Ascending aorta (tissue), 2 donors: ENCODE results near the gene RELA. TPM values are rescaled to one million over a fixed set of nuclear protein-coding genes. Genes with fewer than 3 reads are reported as not detected.
"Not testable (repeated sequence)": the region's sequence is repeated elsewhere in the genome, so short reads cannot be mapped to it uniquely, and the experiment has no call there.

Source experiments
- DNase-seq, 2 donors: peaks; one replicate each; pipeline ENCODE4 v3.0.0-alpha.2; 2019; ENCODE audit warnings: low spot score in 2 of 2
- H3K27ac ChIP-seq, 2 donors: fragments of 200-600 bp; sonication (generic); one replicate each; pipeline ENCODE4 v1.5.1; 2016 to 2017; ENCODE audit warnings: mild to moderate bottlenecking in 1 of 2
- H3K27me3 ChIP-seq: fragments of 200-600 bp; sonication (generic); one replicate; pipeline ENCODE4 v1.5.1; 2017
- H3K36me3 ChIP-seq, 2 donors: fragments of 200-600 bp; sonication (generic); one replicate each; pipeline ENCODE4 v1.5.1; 2016
- H3K4me1 ChIP-seq, 2 donors: fragments of 200-600 bp; sonication (generic); one replicate each; pipeline ENCODE4 v1.5.1; 2016 to 2017; ENCODE audit warnings: mild to moderate bottlenecking in 1 of 2
- H3K4me3 ChIP-seq, 2 donors: fragments of 200-600 bp; sonication (generic); one replicate each; pipeline ENCODE4 v1.5.1; 2016 to 2017; ENCODE audit warnings: mild to moderate bottlenecking in 1 of 2
- H3K9me3 ChIP-seq, 2 donors: fragments of 200-600 bp; sonication (generic); one replicate each; pipeline ENCODE4 v1.5.1; 2016
- CTCF ChIP-seq, 3 experiments: fragments of 200-600 bp in 2 of 3; fragments of 450-650 bp in 1 of 3; sonication (generic) in 2 of 3; IDR thresholded peaks; one replicate each; pipeline ENCODE4 v1.5.1; 2016 to 2019; ENCODE audit warnings: antibody characterized with exemption in 3 of 3, mild to moderate bottlenecking in 1 of 3, moderate library complexity in 1 of 3
- intact Hi-C: fragments of 100-400 bp; cut with DNase I; formaldehyde crosslinking; loops from one replicate; pipeline ENCODE4 v1.15.1; 2023
- total RNA-seq: library from RNA; depleted of rRNA; stranded (reverse); fragments of >200 nt; gene quantifications from one replicate; pipeline ENCODE4 v1.1.0, GENCODE V29; 2016

Gene RELA
- total RNA-seq = 115 TPM

DNA sequence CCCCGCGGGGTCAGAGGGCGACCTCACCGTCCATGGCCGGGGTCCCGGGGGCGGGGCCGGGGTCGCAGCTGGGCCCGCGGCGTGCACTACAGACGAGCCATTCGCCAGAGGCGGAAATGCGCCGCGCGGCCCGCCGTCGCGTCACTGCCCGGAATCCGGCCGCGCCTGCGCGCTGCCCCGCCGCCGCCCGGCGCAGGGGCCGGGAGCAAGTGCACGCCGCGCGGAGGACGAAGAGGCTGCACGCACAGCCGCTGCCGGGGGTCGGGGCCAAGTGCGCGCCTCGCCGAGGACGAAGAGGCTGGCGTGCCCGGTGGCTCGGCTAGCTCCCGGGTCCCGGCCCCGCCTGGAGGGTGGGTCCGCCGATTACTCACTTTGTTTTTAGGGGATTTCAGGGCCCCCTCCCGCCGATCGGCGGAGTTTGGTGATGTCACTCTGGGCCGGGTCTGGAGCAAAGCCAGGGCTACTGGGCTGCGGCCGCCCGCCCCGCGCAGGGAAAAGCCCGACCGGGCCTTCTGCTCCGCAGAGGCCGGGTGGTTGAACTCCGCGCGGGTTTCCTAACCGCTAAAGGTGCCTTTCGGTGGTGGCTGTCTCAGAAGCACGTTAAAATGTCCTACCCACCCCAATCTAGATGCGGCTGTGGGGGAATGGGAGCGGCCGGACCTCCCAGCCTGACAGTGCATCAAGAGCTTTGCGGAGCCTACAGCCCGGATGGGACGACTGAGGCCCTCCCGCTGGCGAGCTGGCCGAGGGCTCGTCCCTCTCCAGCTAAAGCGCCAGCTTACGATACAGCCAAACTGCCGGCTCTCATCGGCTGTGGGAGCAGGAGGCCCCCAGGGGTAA, at the start of gene RELA:
TSS of gene RELA (minus strand) at position 118 of the 840 bp plus-strand sequence. CDS start at position 34, 84 bp downstream.
- TF ChIP-seq CTCF (IDR thresholded peaks at IDR 0.05) = peak in 1 of 3 experiments; percentile 20
- Histone ChIP-seq H3K36me3 (peaks cover 30 to 35% of the 10 kb centered on the region in 2 donors), H3K4me1 (peaks cover 11 to 32% of the 10 kb centered on the region in 2 donors), H3K9me3 (no peaks in the 10 kb centered on the region), H3K27me3 (no peaks in the 10 kb centered on the region), H3K4me3 (peak within 1 kb of the TSS; percentile 95 to 99), H3K27ac (peak within 1 kb of the TSS; percentile 98)
- DNase-seq = peak; percentile 83 to 97
- intact Hi-C loops = loop anchor here (1.0 to 10.0 kb wide), 8 partner anchors 10 to 618 kb away; partner anchors contain the start of genes C11orf68, CFL1, DRAP1 and KAT5

DNA sequence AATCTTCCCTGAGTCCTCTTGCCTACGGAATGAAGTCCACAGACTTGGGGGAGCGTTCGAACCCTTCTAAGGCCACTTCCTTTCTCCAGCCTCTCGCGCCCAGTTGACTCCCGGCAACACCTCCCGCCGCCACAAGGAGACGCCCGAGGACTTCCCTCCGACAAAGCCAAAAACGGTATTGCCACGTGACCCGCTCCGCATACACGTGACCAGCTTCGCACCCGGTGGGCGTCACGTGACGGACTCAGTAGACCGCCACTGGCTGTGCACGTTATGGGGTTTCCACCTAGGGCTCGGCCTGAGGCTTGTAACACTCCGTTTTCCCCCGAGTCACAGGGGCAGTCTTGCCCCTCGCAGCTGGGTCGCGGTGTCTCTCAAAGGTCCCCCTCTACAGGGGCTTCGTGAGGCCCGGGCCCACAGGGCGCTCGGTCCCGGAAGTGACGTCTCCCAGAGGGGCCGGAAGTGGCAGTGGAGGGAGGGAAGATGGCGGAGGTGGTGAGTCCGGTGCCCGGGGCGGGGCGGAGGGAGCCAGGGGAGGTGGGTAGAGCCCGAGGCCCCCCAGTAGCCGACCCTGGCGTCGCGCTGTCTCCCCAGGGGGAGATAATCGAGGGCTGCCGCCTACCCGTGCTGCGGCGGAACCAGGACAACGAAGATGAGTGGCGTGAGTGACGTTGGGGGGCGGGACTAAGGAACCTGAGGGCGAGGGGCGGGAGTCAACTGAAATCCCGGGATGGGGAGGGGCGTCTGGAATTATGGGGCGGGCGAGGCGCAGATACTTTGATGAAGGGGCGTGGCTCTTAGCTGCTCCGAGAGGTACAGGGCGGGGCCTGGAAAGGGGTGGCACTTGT, 49.3 kb upstream of the RELA start, which contains the start of gene KAT5:
TSS of gene KAT5 (plus strand) at position 468 of the 848 bp plus-strand sequence. CDS start at position 484, 16 bp downstream.
- intact Hi-C loops = loop anchor here (1.0 to 10.0 kb wide), 7 partner anchors 8 to 207 kb away; partner anchors contain the start of genes C11orf68, DRAP1, MAP3K11 and PCNX3
- peak within 1 kb of the TSS; percentile 72 to 94 for H3K4me3 ChIP-seq
- peak; percentile 96 to 99 for DNase-seq
- no peaks in the 10 kb centered on the region for H3K9me3 ChIP-seq
- no peaks in the 10 kb centered on the region for H3K27me3 ChIP-seq
- peaks cover 33 to 42% of the 10 kb centered on the region in 2 donors for H3K36me3 ChIP-seq
- peak within 1 kb of the TSS; percentile 96 to 100 for H3K27ac ChIP-seq
- peaks cover 4 to 19% of the 10 kb centered on the region in 2 donors for H3K4me1 ChIP-seq
- TF ChIP-seq CTCF (IDR thresholded peaks at IDR 0.05) = peak; percentile 95 to 99 (median 98)

- H3K9me3 ChIP-seq = no peaks in the 10 kb centered on the region
- H3K27me3 ChIP-seq = no peaks in the 10 kb centered on the region
- intact Hi-C loops = loop anchor here (2.0 to 10.0 kb wide), 2 partner anchors 60 to 96 kb away; partner anchors contain the start of genes MAP3K11 and PCNX3
- no peak for TF ChIP-seq CTCF (IDR thresholded peaks at IDR 0.05)
- peaks cover 17 to 26% of the 10 kb centered on the region in 2 donors for H3K36me3 ChIP-seq
- peaks cover 4 to 19% of the 10 kb centered on the region in 2 donors for H3K4me1 ChIP-seq
- peak overlapping the region; percentile 96 to 100 for H3K27ac ChIP-seq
- H3K4me3 ChIP-seq = no peak overlapping the region
- DNase-seq = no peak
Observed at GRCh38 chr11:65710421-65710820, 47.7 kb upstream of the RELA start.

- intact Hi-C loops = loop anchor here (2.0 to 10.0 kb wide), 2 partner anchors 61 to 95 kb away; partner anchors contain the start of genes MAP3K11 and PCNX3
- no peak for DNase-seq
- no peaks in the 10 kb centered on the region for H3K9me3 ChIP-seq
- peak overlapping the region; percentile 96 to 100 for H3K27ac ChIP-seq
- peaks cover 9 to 18% of the 10 kb centered on the region in 2 donors for H3K36me3 ChIP-seq
- no peaks in the 10 kb centered on the region for H3K27me3 ChIP-seq
- H3K4me3 ChIP-seq = no peak overlapping the region
- peaks cover 4 to 19% of the 10 kb centered on the region in 2 donors for H3K4me1 ChIP-seq
- TF ChIP-seq CTCF (IDR thresholded peaks at IDR 0.05) = no peak
Observed at GRCh38 chr11:65709661-65710060, 46.9 kb upstream of the RELA start.

DNA sequence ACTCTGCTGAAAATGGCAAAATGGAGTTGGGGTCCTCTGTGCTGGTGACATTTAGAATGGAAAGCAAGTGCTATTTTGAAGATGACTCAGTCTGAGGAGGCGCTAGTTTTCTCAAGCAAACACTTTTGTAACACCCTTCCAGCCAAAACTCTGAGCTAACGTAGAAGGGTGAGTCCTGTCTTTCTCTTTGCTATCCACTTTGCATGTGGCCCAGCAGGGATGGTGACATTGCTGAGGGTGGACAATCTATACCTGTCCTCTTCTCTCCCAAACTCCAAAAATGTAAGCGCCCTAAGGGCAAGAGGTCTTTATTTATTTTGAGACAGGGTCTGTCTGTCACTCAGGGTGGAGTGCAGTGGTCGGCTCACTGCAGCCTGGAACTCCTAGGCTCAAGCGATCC, 45.7 kb upstream of the RELA start:
- H3K27ac ChIP-seq = no peak overlapping the region
- no peak for TF ChIP-seq CTCF (IDR thresholded peaks at IDR 0.05)
- H3K27me3 ChIP-seq = no peaks in the 10 kb centered on the region
- no peak overlapping the region for H3K4me3 ChIP-seq
- H3K9me3 ChIP-seq = no peaks in the 10 kb centered on the region
- DNase-seq = no peak
- peaks cover 0 to 6% of the 10 kb centered on the region in 2 donors for H3K36me3 ChIP-seq
- intact Hi-C loops = no loop called here
- peaks cover 4 to 17% of the 10 kb centered on the region in 2 donors for H3K4me1 ChIP-seq

DNA sequence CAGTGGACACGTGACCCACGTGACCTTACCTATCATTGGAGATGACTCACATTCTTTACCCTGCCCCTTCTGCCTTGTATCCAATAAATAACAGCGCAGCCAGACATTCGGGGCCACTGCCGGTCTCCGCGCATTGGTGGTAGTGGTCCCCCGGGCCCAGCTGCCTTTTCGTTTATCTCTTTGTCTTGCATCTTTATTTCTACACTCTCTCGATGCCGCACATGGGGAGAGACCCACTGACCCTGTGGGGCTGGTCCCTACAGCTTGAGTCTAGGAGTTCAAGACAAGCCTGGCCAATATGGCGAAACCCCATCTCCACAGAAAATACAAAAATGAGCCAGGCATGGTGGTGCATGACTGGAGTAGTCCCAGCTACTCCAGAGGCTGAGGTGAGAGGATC, 44.3 kb upstream of the RELA start:
- not testable (repeated sequence) for H3K27ac ChIP-seq, H3K27me3 ChIP-seq, H3K36me3 ChIP-seq, DNase-seq, H3K4me3 ChIP-seq, H3K4me1 ChIP-seq, H3K9me3 ChIP-seq
- intact Hi-C loops = loop anchor here (2.0 kb wide), 1 partner anchor 282 kb away; no protein-coding TSS in a partner anchor
